Ovary (tissue), 9 donors: Measurements from ENCODE around the gene FLYWCH1. TPM values are rescaled to one million over a fixed set of nuclear protein-coding genes. Genes with fewer than 3 reads are reported as not detected.

ENCODE experiments used
- DNase-seq, 5 donors: peaks; one replicate each; pipeline ENCODE4 v3.0.0-alpha.2; 2019 to 2020
- H3K27ac ChIP-seq, 2 donors: fragments of 200-600 bp; one replicate each; pipeline versions ENCODE4 v1.5.1 to v1.8.0; 2019 to 2022
- H3K27me3 ChIP-seq: fragments of 200-600 bp; one replicate; pipeline ENCODE4 v1.8.0; 2022
- H3K36me3 ChIP-seq: fragments of 200-600 bp; sonication (generic); one replicate; pipeline ENCODE4 v1.5.1; 2019
- H3K4me1 ChIP-seq: one replicate; pipeline ENCODE4 v1.8.1; 2013; ENCODE audit warnings: mild to moderate bottlenecking, moderate library complexity; ENCODE audit not compliant: insufficient read depth
- H3K4me3 ChIP-seq: fragments of 200-600 bp; sonication (generic); one replicate; pipeline ENCODE4 v1.5.1; 2017
- H3K9me3 ChIP-seq, 2 donors: fragments of 200-600 bp in 1 of 2; sonication (generic) in 1 of 2; one replicate each; pipeline versions ENCODE4 v1.5.1 to v1.8.1; 2013 to 2019; ENCODE audit warnings: mild to moderate bottlenecking in 1 of 2, moderate library complexity in 1 of 2
- EP300 ChIP-seq: sonication (generic); formaldehyde crosslinking; IDR thresholded peaks from one replicate; pipeline ENCODE4 v1.6.1; 2017; ENCODE audit warnings: antibody characterized with exemption
- POLR2A ChIP-seq: fragments of 450-650 bp; IDR thresholded peaks from one replicate; pipeline ENCODE4 v1.6.1; 2017; ENCODE audit warnings: antibody characterized with exemption, mild to moderate bottlenecking, moderate library complexity
- WGBS, 3 donors: extraction: QIAGEN DNeasy Blood & Tissue Kit in 1 of 3; methylation state at CpG; one replicate each; pipeline versions ENCODE4 v1.1.5 to v1.1.7; 2013 to 2017; 5-methylcytosine and 5-hydroxymethylcytosine counted together
- intact Hi-C, 4 donors: fragments of 100-400 bp; cut with DNase I; formaldehyde crosslinking; loops; one replicate each; pipeline versions ENCODE4 v1.11.0 to v1.15.1; 2022 to 2023
- polyA plus RNA-seq, 2 donors: library from polyadenylated mRNA; stranded (reverse); fragments of 200-250 nt in 1 of 2; fragments of 350-450 nt in 1 of 2; fragmentation: Illumina TruSeq in 1 of 2; extraction: RNeasy Lipid Tissue Mini Kit (QIAGEN cat#74804) in 1 of 2; gene quantifications; one replicate each; pipeline ENCODE4 v1.2.3, GENCODE V29; 2013 to 2014
- total RNA-seq, 7 donors: library from RNA; depleted of rRNA in 2 of 7; stranded (reverse); fragments of >200 nt in 2 of 7; fragmentation: NEBNext Ultra II Directional in 3 of 7; extraction: Animal tissue kit (Norgen Biotek cat#: 25700) in 3 of 7; gene quantifications; one replicate each; pipeline versions ENCODE4 v1.1.0 to v1.2.4, GENCODE V29; 2016 to 2023
- TF ChIP-seq, protein P1 (sequence below), 3 donors: fragments of 450-650 bp in 2 of 3; fragments of 200-600 bp in 1 of 3; IDR thresholded peaks; one replicate each; pipeline versions ENCODE4 v1.5.1 to v1.8.0; 2016 to 2022; ENCODE audit warnings: antibody characterized with exemption in 3 of 3, mild to moderate bottlenecking in 1 of 3
- donor health status: DM: no; HTN: no; CAD: no; lungs with moderate emphysema.
- donor health status: DM: no; HTN: no; CAD: no.
- donor health status: Bipolar disorder and iron deficiency.
- donor health status: DM: yes; HTN: yes; CAD: no.
- donor health status: DM: no; HTN: no; CAD: no.
- donor health status: DM: yes; HTN: yes; CAD: no.

FLYWCH1 gene
- total and polyA plus RNA-seq, 9 donors = 2.2 to 66.9 (median 39.0) TPM

DNA sequence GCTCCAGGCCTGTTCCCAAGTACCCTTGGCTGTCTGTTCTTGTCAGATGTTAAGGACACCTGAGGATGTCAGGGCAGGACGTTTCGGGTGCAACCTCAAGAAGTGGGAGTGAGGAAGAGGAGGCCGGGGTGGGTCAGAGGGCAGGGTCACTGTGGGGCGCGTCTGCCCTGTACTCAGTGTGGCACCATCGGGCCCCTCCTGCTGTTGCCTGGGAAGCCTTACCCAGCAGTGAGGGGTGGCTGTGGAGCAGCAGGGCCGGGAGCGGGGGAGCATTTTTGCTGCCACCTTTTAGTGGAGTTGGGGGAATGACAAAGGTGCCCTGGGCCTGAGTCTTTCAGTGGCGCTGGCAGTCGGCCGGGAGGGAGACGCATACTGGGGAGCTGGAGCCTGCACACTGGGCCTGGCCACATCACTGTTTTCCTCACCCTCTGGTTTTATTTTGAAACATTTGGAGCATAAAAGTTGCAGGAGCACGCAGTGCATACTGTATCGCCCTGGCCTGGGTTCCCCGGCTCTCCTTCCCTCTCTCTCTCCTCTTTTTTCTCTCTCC, 11.1 kb upstream of the FLYWCH1 start:
- no peaks in the 10 kb centered on the region for H3K36me3 ChIP-seq
- 81 to 91% (median 85%) methylated on average over 15 of the region's 15 CpGs for WGBS, 3 donors
- intact Hi-C loops = no loop called here

DNA sequence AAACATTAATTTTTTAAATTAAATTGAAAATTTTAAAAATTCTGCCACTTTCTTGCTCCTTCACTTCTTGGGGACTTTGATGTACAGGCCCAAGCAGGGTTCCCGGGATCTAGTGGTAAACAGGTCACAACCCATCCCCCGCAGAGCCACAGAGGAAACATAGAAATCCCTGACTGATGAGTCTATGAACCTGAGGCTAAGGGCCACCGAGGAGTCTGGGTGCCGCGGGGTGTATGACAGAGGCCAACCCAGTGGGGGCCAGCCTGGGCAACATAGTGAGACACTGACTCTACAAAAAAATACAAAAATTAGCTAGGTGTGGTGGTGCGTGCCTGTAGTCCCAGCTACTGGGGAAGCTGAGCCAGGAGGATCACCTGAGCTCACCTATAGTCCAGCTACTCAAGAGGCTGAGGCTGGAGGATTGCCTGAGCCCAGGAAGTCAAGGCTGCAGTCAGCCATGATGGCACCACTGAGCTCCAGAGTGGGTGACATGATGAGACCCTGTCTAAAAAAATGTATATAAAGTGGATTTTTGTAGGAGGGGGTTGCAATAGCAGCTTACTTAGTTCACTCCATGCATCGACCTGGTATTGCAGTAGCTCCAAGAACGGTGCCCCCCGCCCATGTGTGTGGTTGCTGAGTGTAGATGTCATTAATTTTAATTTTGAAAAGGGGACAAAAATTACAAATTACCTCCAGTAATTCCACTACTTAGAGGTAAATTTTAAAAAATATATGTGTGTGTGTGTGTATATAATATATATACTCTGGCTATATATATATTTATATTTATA, 9.2 kb upstream of the FLYWCH1 start:
- Histone ChIP-seq H3K27me3 (no peaks in the 10 kb centered on the region), H3K36me3 (no peaks in the 10 kb centered on the region), H3K4me1 (no peaks in the 10 kb centered on the region), H3K4me3 (no peak overlapping the region), H3K9me3 (no peaks in the 10 kb centered on the region), H3K27ac (no peak overlapping the region)
- no peak for DNase-seq
- intact Hi-C loops = no loop called here
- TF ChIP-seq EP300 (no peak), POLR2A (no peak)
- TF ChIP-seq, protein P1, sequence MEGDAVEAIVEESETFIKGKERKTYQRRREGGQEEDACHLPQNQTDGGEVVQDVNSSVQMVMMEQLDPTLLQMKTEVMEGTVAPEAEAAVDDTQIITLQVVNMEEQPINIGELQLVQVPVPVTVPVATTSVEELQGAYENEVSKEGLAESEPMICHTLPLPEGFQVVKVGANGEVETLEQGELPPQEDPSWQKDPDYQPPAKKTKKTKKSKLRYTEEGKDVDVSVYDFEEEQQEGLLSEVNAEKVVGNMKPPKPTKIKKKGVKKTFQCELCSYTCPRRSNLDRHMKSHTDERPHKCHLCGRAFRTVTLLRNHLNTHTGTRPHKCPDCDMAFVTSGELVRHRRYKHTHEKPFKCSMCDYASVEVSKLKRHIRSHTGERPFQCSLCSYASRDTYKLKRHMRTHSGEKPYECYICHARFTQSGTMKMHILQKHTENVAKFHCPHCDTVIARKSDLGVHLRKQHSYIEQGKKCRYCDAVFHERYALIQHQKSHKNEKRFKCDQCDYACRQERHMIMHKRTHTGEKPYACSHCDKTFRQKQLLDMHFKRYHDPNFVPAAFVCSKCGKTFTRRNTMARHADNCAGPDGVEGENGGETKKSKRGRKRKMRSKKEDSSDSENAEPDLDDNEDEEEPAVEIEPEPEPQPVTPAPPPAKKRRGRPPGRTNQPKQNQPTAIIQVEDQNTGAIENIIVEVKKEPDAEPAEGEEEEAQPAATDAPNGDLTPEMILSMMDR (IDR thresholded peaks at IDR 0.05) = no peak
- WGBS, 3 donors = 92 to 93% (median 93%) methylated on average over 9 of the region's 9 CpGs

More for the DNA sequence above, 11.1 kb upstream of the FLYWCH1 start:
- Histone ChIP-seq H3K27me3 (no peaks in the 10 kb centered on the region), H3K9me3 (no peaks in the 10 kb centered on the region), H3K4me1 (no peaks in the 10 kb centered on the region), H3K27ac (no peak overlapping the region), H3K4me3 (no peak overlapping the region)
- no peak for DNase-seq
- TF ChIP-seq, protein P1 (IDR thresholded peaks at IDR 0.05) = no peak
- TF ChIP-seq EP300 (no peak), POLR2A (no peak)

DNA sequence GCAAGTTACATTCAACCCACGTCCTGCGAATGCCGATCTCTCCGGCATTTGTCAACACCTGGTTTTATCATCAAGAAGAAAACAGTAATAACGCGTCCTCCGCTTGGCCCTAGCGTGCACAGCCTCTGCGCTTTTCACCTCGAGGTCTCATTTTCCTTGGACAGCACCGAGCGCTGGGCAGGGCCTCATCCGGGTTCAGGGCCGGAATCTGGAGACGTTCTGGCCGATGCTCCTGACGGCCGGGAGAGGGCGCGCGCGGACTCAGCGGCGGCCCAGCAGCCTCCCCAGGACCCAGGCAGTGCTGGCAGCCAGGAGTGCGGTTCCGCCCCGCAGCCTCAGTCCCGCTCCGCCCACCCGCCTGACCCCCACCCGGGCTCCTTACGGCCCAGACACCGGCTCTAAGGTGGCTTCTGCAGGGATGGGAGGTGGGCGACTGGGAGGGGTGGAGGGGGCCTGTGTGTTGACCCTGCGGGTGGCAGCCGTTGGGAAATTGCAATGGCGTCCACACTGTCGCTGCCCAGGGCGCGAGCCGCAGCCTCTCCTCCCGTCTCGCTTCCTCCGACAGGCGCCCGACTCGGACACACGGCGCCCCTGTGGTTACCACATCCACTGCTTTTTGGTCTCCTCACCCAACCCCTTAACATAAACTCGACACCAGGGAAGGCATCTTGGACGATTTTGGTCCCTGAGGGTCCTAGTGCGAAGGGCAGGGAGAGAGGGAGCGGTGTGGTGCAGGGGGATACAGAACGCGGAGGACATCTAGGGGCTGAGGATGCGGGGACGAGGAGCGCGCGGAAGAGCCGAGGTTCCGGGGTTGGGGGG, 7.4 kb upstream of the FLYWCH1 start:
- no peaks in the 10 kb centered on the region for H3K36me3 ChIP-seq
- WGBS, 3 donors = 0 to 1% (median 0%) methylated on average over 48 to 62 of the region's 62 CpGs
- intact Hi-C loops = no loop called here
- peak; percentile 78 to 91 (median 84) for DNase-seq
- no peaks in the 10 kb centered on the region for H3K4me1 ChIP-seq
- H3K4me3 ChIP-seq = peak overlapping the region; percentile 77
- no peaks in the 10 kb centered on the region for H3K27me3 ChIP-seq
- H3K27ac ChIP-seq = peak overlapping the region; percentile 64 to 90
- TF ChIP-seq EP300 = no peak
- TF ChIP-seq, protein P1 (IDR thresholded peaks at IDR 0.05) = peak; percentile 87 to 98 (median 92)
- no peaks in the 10 kb centered on the region for H3K9me3 ChIP-seq

DNA sequence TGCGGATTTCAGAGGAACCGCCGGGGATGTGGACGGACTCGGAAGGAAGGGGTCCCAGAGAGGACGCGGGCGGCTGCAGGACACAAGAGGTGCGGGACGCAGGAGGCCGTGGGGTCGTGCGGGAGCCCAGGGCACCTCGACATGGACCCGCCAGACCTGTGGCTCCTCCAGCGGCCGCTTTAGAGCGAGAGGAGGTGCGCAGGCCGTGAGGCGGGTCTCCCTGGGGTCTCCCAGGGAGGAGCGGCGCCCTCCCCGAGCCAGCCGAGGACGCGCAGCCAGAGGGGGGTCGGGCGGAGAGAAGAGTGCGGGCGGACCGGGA, 6.8 kb upstream of the FLYWCH1 start:
- Histone ChIP-seq H3K27me3 (no peaks in the 10 kb centered on the region), H3K36me3 (no peaks in the 10 kb centered on the region), H3K9me3 (no peaks in the 10 kb centered on the region), H3K4me3 (peak overlapping the region; percentile 77), H3K4me1 (no peaks in the 10 kb centered on the region), H3K27ac (peak overlapping the region; percentile 64 to 90)
- WGBS, 3 donors = 0 to 1% (median 0%) methylated on average over 29 to 32 of the region's 32 CpGs
- intact Hi-C loops = no loop called here
- no peak for DNase-seq
- TF ChIP-seq POLR2A (no peak), EP300 (no peak)
- TF ChIP-seq, protein P1 (IDR thresholded peaks at IDR 0.05) = no peak
